ENCODE data around the gene TIMM22.

TIMM22 gene

GRCh38 chr17:1025733-1026598 is 29.0 kb downstream of the TIMM22 start:
- DNase-seq, result no peak

- no peak for DNase-seq
Measured at GRCh38 chr17:1026599-1026975, 29.7 kb downstream of the TIMM22 start.

- DNase-seq, result no peak
Measured at GRCh38 chr17:1027044-1027443, 30.1 kb downstream of the TIMM22 start.

- no peak for DNase-seq
Measured at GRCh38 chr17:1029196-1029921, 32.4 kb downstream of the TIMM22 start.

- no peak for DNase-seq
Measured at GRCh38 chr17:1029922-1030644, 33.2 kb downstream of the TIMM22 start.

- no peak for DNase-seq
Measured at GRCh38 chr17:1030684-1031532, 34.0 kb downstream of the TIMM22 start.

GRCh38 chr17:1031711-1032110 is 34.8 kb downstream of the TIMM22 start:
- no peak for DNase-seq

- DNase-seq, result no peak
Measured at GRCh38 chr17:1032391-1032790, 35.5 kb downstream of the TIMM22 start.

- no peak for DNase-seq
Measured at GRCh38 chr17:1033503-1033902, 36.6 kb downstream of the TIMM22 start.

- DNase-seq, result no peak
Measured at GRCh38 chr17:1034652-1035210, 37.8 kb downstream of the TIMM22 start.

- DNase-seq, result no peak
Measured at GRCh38 chr17:1035546-1036170, 38.7 kb downstream of the TIMM22 start.

- DNase-seq, result no peak
Measured at GRCh38 chr17:1036171-1036844, 39.4 kb downstream of the TIMM22 start.

- DNase-seq, result no peak
Measured at GRCh38 chr17:1036845-1037237, 39.9 kb downstream of the TIMM22 start.

GRCh38 chr17:1037238-1037879 is 40.4 kb downstream of the TIMM22 start:
- no peak for DNase-seq

GRCh38 chr17:1038459-1039122 is 41.7 kb downstream of the TIMM22 start:
- DNase-seq, result no peak

GRCh38 chr17:1039123-1039507 is 42.2 kb downstream of the TIMM22 start:
- no peak for DNase-seq

GRCh38 chr17:1039511-1040215 is 42.7 kb downstream of the TIMM22 start:
- no peak for DNase-seq

GRCh38 chr17:1040216-1040600 is 43.3 kb downstream of the TIMM22 start:
- no peak for DNase-seq

GRCh38 chr17:1041746-1042145 is 44.8 kb downstream of the TIMM22 start:
- DNase-seq, result no peak

GRCh38 chr17:1042486-1042885 is 45.6 kb downstream of the TIMM22 start:
- DNase-seq, result no peak
